BLaER1 treated with 17β-estradiol and CSF1 and Interleukin-3, amounts not matched to agents 10 nM and 100 nM (cell line): ENCODE measurements around the gene USP43.

ENCODE experiments used
- H3K27ac ChIP-seq, 11 experiments: shearing (Covaris generic); formaldehyde crosslinking; 2 replicates each; pipeline ENCODE4 v1.8.1; 2022
- H3K27me3 ChIP-seq, 11 experiments: shearing (Covaris generic); formaldehyde crosslinking; 2 replicates each; pipeline ENCODE4 v1.8.1; 2022
- H3K36me3 ChIP-seq, 11 experiments: shearing (Covaris generic); formaldehyde crosslinking; 2 replicates each; pipeline ENCODE4 v1.8.1; 2022
- H3K4me1 ChIP-seq, 10 experiments: shearing (Covaris generic); formaldehyde crosslinking; 2 replicates each; pipeline ENCODE4 v1.8.1; 2022
- H3K4me2 ChIP-seq, 11 experiments: shearing (Covaris generic); formaldehyde crosslinking; 2 replicates each; pipeline ENCODE4 v1.8.1; 2022
- H3K4me3 ChIP-seq, 10 experiments: shearing (Covaris generic); formaldehyde crosslinking; 2 replicates each; pipeline ENCODE4 v1.8.1; 2022
- H3K9ac ChIP-seq, 11 experiments: shearing (Covaris generic); formaldehyde crosslinking; 2 replicates each; pipeline ENCODE4 v1.8.1; 2022
- H3K9me3 ChIP-seq, 11 experiments: shearing (Covaris generic); formaldehyde crosslinking; replicated peaks in 1 of 11; 2 replicates each; pipeline ENCODE4 v1.8.1; 2022
- H4K20me1 ChIP-seq, 11 experiments: shearing (Covaris generic); formaldehyde crosslinking; 2 replicates each; pipeline ENCODE4 v1.8.1; 2022
- Cebpa-rat ChIP-seq, 11 experiments: shearing (Covaris generic); IDR thresholded peaks; 2 replicates each; pipeline ENCODE4 v1.8.1; 2022

USP43 gene

GRCh38 chr17:9769036-9769695 lies 123.8 kb downstream of the USP43 start:
- TF ChIP-seq Cebpa-rat (IDR thresholded peaks at IDR 0.05), result no peak
- Histone ChIP-seq H3K4me3 (no peak overlapping the region), H3K36me3 (no peaks in the 10 kb centered on the region), H3K27me3 (no peaks in the 10 kb centered on the region), H3K27ac (no peak overlapping the region), H3K4me1 (peaks cover 0 to 27% (median 20%) of the 10 kb centered on the region in 10 experiments; a peak in 14 of 20 replicates), H3K9ac (no peak overlapping the region), H3K9me3 (no peaks in the 10 kb centered on the region), H4K20me1 (no peaks in the 10 kb centered on the region), H3K4me2 (no peak overlapping the region)

- H3K4me3 ChIP-seq, result no peak overlapping the region
- no peaks in the 10 kb centered on the region for H3K27me3 ChIP-seq
- H3K4me2 ChIP-seq, result no peak overlapping the region
- TF ChIP-seq Cebpa-rat (IDR thresholded peaks at IDR 0.05), result no peak
- peaks cover 0 to 21% (median 15%) of the 10 kb centered on the region in 10 experiments; a peak in 14 of 20 replicates for H3K4me1 ChIP-seq
- H3K9me3 ChIP-seq, result peaks cover 0 to 13% (median 0%) of the 10 kb centered on the region in 11 experiments; a peak in 3 of 22 replicates
- no peaks in the 10 kb centered on the region for H4K20me1 ChIP-seq
- no peak overlapping the region for H3K27ac ChIP-seq
- H3K36me3 ChIP-seq, result no peaks in the 10 kb centered on the region
- no peak overlapping the region for H3K9ac ChIP-seq
Observed at GRCh38 chr17:9771465-9771864, 126.1 kb downstream of the USP43 start.

GRCh38 chr17:9772658-9773057 lies 127.3 kb downstream of the USP43 start:
- no peaks in the 10 kb centered on the region for H3K36me3 ChIP-seq

GRCh38 chr17:9776911-9777310 lies 131.6 kb downstream of the USP43 start:
- H3K4me1 ChIP-seq, result no peaks in the 10 kb centered on the region
- H3K9me3 ChIP-seq, result peaks cover 0 to 16% (median 0%) of the 10 kb centered on the region in 11 experiments; a peak in 3 of 22 replicates
- no peaks in the 10 kb centered on the region for H3K27me3 ChIP-seq
- H3K9ac ChIP-seq, result no peak overlapping the region
- TF ChIP-seq Cebpa-rat (IDR thresholded peaks at IDR 0.05), result no peak
- H4K20me1 ChIP-seq, result no peaks in the 10 kb centered on the region
- H3K4me3 ChIP-seq, result no peak overlapping the region
- no peaks in the 10 kb centered on the region for H3K36me3 ChIP-seq
- H3K27ac ChIP-seq, result no peak overlapping the region
- H3K4me2 ChIP-seq, result no peak overlapping the region

More at GRCh38 chr17:9772658-9773057, 127.3 kb downstream of the USP43 start:
- H3K27me3 ChIP-seq, result no peaks in the 10 kb centered on the region
- peaks cover 0 to 9% (median 3%) of the 10 kb centered on the region in 10 experiments; a peak in 11 of 20 replicates for H3K4me1 ChIP-seq
- TF ChIP-seq Cebpa-rat (IDR thresholded peaks at IDR 0.05), result no peak
- peaks cover 0 to 16% (median 0%) of the 10 kb centered on the region in 11 experiments; a peak in 3 of 22 replicates for H3K9me3 ChIP-seq
- no peak overlapping the region for H3K9ac ChIP-seq
- H4K20me1 ChIP-seq, result no peaks in the 10 kb centered on the region
- no peak overlapping the region for H3K27ac ChIP-seq
- H3K4me2 ChIP-seq, result no peak overlapping the region
- H3K4me3 ChIP-seq, result no peak overlapping the region
